HG03045 (cell line): ENCODE results near the gene TOM1L2.

Experiments
- ATAC-seq: cut with Tn5 transposase; IDR thresholded peaks from one replicate; pipeline ENCODE4 v1.9.1; 2021; ENCODE audit warnings: mild to moderate bottlenecking, moderate library complexity; ENCODE audit not compliant: unreplicated experiment

Gene TOM1L2

DNA sequence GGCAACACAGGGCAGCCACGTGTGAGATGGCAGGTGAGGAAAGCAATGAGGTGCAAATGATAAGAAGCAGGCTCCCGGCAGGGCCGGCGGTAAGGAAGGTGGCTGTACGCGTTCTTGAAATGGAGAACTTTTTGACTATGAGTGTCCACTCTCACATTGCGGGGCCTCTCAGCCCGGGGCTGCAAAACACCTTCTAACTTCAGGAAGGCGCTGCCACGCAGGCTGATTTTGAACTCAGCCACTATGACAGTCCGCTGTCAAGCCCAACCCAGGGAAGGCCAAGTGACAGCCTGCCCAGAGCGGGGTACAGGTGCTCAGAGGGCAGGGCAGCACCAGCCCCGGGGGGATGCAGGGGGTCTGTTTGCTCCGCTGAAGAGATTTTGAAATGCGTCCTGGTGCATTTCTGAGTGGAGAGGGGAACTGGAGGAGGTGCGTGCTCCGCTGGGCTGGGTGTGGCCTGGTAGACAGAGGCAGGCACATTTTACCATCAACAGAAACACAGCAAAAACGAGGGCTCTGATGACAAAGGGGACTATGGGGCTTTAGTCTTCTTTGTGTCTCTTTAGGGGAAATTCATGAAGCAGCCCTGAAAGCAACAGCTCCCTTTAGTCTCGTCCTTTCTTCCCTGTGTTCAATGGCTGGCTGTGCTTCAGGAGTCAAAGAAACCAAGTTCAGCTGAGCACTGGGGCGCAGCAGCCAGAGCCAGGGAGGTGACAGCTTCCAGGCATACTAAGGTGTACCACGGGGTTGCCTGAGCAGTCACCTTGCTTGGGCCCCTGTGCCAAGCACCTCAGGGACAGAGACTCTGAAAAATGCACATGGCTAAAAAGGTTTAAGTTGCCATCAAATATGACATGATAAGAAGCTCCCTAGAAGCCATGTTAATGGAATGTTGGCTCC lies 120.8 kb downstream of the TOM1L2 start:
- no peak for ATAC-seq

DNA sequence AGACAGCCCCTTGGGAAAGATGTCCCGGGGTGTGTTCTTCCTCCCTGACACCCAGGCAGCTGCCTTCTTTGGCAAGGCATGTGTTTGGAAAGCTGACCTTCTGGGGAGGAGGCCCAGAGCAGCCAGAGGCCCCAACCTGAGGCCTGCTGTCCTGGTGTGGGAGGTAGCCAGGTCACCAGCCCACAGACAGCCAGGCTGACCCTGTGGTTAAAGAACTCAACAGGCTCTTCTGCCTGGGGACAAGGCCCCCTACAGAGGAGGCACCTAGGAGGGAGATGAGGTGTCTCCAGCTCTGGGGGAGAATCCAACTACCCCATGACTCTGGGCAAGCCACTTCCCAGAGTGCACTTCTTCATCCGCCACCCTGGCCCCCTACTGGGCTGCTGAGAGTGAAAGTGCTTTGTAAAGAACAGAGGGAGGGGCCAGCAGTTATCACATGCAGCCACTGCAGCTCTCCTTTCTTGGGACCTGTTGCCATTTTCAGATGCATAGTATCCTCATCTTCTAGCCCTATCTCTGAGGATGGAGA lies 122.3 kb downstream of the TOM1L2 start:
- ATAC-seq, result no peak

DNA sequence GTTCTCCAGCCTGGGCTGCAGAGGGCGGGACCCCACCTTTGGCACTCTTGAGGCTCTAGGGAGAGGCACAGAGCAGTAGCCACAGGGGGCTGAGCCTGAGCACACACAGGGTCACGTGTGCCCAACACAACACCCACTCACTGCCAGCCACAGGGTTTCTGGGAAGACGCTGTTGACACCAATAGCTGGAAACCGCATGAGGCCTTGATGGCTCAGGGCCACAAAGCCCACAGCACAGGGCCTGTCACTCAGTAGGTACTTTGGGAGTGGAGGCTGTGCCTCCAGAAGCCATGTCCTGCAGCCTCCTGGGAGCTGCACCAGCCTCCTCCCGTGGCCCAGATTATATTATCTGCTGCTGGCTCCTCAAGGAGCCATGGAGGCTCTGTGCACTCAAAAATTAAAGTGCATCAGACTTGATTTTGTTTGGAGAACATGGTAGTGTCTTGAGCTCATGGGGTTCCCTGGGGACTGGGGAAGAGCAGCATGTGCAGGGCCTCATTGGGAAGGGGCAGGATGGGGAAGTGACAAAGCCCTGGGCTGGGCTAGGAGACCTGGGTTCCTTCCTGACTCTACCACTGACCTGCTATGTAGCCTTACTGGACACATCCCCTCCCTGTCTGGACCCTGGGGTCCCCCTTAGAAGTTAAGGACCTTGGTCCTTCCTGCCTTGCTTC lies 122.9 kb downstream of the TOM1L2 start:
- no peak for ATAC-seq

GRCh38 chr17:17848311-17849082 lies 123.7 kb downstream of the TOM1L2 start:
- no peak for ATAC-seq

GRCh38 chr17:17847726-17848125 lies 124.5 kb downstream of the TOM1L2 start:
- no peak for ATAC-seq

- ATAC-seq, result no peak
Observed at GRCh38 chr17:17847118-17847689, 125.0 kb downstream of the TOM1L2 start.

- ATAC-seq, result no peak
Observed at GRCh38 chr17:17846645-17847044, 125.6 kb downstream of the TOM1L2 start.

DNA sequence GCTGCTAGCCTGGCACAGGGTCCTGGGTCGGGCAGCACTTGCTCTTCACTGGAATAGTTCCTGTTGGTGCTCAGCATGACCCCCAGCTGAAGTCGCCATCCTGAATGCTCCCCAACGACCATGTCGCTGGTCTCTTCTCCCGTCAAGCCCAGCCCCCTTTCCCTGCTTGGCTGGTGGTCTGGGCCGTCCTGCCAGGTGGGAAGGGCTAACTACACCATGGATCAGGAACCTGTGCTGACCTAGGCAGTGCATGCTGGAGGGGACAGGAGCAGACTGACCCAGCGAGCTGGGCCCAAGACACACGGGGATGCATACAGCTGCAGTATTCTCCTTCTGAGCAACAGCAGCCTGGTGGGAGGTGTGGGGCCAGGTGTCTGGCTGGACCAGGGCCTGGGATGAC lies 126.2 kb downstream of the TOM1L2 start:
- no peak for ATAC-seq

DNA sequence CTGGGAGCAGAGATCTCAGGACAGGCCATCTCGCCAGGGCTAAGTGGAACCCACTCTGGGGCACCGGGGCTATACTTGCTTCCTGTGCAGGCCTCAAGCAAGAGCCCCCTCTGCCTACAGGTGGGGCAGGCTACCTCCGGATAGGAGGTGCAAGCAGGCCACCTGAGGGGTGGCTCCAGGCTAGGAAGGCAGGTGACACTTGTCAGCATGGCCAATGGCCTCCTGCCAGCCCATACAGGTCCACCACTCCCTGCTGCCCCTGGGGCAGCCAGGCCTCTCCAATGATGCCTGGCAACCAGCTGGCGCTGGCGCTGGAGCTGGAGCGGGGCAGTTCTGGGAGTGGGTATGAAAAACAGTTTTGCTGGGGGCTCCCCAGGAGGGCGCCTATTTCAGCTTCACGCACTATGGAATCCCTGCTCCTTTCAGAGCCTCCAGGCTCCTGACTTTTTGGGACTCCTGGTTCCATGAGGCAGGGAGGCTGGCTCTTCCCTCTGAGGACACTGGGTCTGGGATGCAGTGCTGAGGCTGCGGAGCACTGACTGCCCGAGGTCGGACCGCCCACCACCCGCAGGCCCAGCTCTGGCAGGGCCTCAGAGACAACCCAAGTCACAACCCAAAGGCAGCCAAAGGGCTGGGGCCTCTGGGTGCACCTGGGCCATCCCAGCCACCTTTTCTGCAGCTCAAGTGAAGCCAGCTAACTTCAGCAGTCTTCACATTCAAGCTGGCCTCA lies 127.0 kb downstream of the TOM1L2 start:
- ATAC-seq, result no peak

- ATAC-seq, result no peak
Observed at GRCh38 chr17:17844500-17844899, 127.7 kb downstream of the TOM1L2 start.

- ATAC-seq, result no peak
Observed at GRCh38 chr17:17844079-17844478, 128.1 kb downstream of the TOM1L2 start.

- no peak for ATAC-seq
Observed at GRCh38 chr17:17843096-17843495, 129.1 kb downstream of the TOM1L2 start.

- ATAC-seq, result no peak
Observed at GRCh38 chr17:17842111-17842876, 129.9 kb downstream of the TOM1L2 start.

GRCh38 chr17:17841601-17842025 lies 130.6 kb downstream of the TOM1L2 start:
- ATAC-seq, result no peak

GRCh38 chr17:17840751-17841591 lies 131.2 kb downstream of the TOM1L2 start:
- ATAC-seq, result no peak

DNA sequence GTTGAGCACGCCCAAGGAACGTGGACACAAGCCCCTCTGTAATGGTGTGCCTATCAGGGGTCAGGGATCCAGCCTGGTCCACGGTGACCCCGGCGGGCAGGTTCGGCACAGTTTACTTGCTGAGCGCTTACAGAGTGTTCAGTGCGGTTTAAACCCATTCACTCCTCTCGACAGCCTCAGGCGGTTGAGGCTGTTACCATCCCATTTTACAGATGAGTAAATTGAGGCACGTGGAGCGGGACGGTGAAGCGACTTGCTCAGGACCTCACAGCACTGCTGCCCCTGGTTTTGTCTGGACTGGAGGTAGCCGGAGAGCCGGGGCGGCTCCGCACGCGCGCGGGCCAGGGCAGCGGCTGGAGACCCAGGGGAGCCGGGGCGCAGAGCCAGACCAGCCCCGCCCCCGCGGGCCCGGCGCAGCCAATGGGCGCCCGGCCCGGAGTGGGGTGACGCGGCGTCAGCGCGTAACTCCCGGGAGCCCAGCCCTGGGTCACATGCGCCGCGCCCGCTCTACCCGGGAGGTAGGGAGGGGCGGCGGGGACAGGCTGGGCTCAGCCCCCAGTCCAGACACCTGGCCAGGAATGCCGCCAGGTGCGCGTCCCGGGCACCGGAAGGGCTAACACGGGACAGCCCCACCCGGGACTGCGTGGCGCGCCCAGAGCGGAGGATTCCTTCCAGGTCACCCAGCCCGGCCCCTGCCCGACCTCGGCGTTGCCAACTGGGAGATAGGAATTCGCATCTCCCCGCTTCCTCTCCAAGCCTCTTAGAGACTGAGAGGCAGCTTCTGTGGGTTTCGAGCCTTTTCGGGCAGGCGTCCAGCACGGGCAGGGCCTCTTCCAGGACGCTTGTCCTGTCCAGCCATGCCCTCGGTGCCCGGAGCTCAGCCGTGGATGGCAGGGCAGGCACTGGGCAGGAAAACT lies 132.2 kb downstream of the TOM1L2 start:
- peak; percentile 65 for ATAC-seq
